ENCODE measurements around the gene CAMK1D. TPM values are rescaled to one million over a fixed set of nuclear protein-coding genes. Genes with fewer than 3 reads are reported as not detected.

The CAMK1D gene
- total RNA-seq, 2 donors from 2014 or later: 4.5 to 7.8 TPM

DNA sequence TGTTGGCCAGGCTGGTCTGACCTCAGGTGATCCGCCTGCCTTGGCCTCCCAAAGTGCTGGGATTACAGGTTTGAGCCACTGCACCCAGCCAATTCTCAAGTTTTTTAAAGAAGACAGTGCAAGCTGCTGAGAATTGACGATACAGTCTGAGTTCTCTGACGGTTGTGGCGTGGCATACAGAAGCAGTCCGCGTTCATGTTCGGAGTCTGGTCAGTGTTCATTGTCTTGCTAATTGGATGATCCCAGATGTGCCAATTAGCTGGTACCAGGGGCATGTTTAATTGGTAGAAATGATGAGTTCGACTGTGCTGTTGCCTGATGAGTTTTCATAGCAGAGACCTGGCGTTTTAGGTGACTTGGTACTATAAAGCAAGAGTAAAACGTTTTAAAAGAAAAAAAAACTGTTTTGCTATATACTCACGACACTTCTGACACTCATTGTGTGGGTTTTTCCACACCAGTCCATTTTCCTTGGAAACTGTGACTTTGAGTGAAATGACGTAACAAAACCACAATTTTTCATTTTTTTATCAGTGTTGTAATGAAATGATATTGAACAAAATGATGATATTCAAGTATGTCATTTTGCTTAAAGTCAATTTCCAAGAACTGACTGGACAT, 32.3 kb downstream of the CAMK1D start:
- 91 to 92% methylated on average over 11 of the region's 12 CpGs for WGBS, 2 experiments (ENCODE audit: insufficient coverage in 1 of 2, insufficient read length in 1 of 2)
- no peaks in the 10 kb centered on the region for H3K36me3 ChIP-seq (ENCODE audit: control insufficient read depth, insufficient read depth, low read length)
- no peaks in the 10 kb centered on the region for H3K27me3 ChIP-seq (ENCODE audit: control insufficient read depth, insufficient read depth, low read length, poor library complexity, severe bottlenecking)
- H3K9me3 ChIP-seq (ENCODE audit: control insufficient read depth, low read length): no peaks in the 10 kb centered on the region
- no peak overlapping the region for H3K4me3 Mint-ChIP-seq
- H3K27me3 Mint-ChIP-seq (ENCODE audit: insufficient read depth): no peaks in the 10 kb centered on the region
- no peaks in the 10 kb centered on the region for H3K9me3 Mint-ChIP-seq
- no peaks in the 10 kb centered on the region for H3K4me1 Mint-ChIP-seq
- no peak overlapping the region for H3K4me3 ChIP-seq (ENCODE audit: low read length)
- TF ChIP-seq, protein P1, sequence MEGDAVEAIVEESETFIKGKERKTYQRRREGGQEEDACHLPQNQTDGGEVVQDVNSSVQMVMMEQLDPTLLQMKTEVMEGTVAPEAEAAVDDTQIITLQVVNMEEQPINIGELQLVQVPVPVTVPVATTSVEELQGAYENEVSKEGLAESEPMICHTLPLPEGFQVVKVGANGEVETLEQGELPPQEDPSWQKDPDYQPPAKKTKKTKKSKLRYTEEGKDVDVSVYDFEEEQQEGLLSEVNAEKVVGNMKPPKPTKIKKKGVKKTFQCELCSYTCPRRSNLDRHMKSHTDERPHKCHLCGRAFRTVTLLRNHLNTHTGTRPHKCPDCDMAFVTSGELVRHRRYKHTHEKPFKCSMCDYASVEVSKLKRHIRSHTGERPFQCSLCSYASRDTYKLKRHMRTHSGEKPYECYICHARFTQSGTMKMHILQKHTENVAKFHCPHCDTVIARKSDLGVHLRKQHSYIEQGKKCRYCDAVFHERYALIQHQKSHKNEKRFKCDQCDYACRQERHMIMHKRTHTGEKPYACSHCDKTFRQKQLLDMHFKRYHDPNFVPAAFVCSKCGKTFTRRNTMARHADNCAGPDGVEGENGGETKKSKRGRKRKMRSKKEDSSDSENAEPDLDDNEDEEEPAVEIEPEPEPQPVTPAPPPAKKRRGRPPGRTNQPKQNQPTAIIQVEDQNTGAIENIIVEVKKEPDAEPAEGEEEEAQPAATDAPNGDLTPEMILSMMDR (conservative IDR thresholded peaks at IDR 0.05): no peak
- H3K4me1 ChIP-seq (ENCODE audit: control insufficient read depth, insufficient read depth, low read length): no peaks in the 10 kb centered on the region
- H3K27ac Mint-ChIP-seq: no peak overlapping the region
- no peak for DNase-seq
- no peaks in the 10 kb centered on the region for H3K36me3 Mint-ChIP-seq (ENCODE audit: low read depth)
- no peak overlapping the region for H3K27ac ChIP-seq (ENCODE audit: low read depth, low read length)
- H3K9ac ChIP-seq (ENCODE audit: extremely low read depth, low read length, poor library complexity, severe bottlenecking): no peak overlapping the region

- H3K4me1 Mint-ChIP-seq: no peaks in the 10 kb centered on the region
- Histone ChIP-seq H3K27ac (ENCODE audit: low read depth, low read length) (no peak overlapping the region), H3K36me3 (ENCODE audit: control insufficient read depth, insufficient read depth, low read length) (no peaks in the 10 kb centered on the region), H3K9ac (ENCODE audit: extremely low read depth, low read length, poor library complexity, severe bottlenecking) (no peak overlapping the region), H3K4me3 (ENCODE audit: low read length) (no peak overlapping the region), H3K27me3 (ENCODE audit: control insufficient read depth, insufficient read depth, low read length, poor library complexity, severe bottlenecking) (no peaks in the 10 kb centered on the region), H3K9me3 (ENCODE audit: control insufficient read depth, low read length) (no peaks in the 10 kb centered on the region), H3K4me1 (ENCODE audit: control insufficient read depth, insufficient read depth, low read length) (no peaks in the 10 kb centered on the region)
- no peak overlapping the region for H3K4me3 Mint-ChIP-seq
- DNase-seq: no peak
- 100% methylated on average over 1 of the region's 1 CpG; no CpG with 5 or more reads in 1 of the 2 experiments for WGBS, 2 experiments (ENCODE audit: insufficient coverage in 1 of 2, insufficient read length in 1 of 2)
- no peaks in the 10 kb centered on the region for H3K9me3 Mint-ChIP-seq
- H3K36me3 Mint-ChIP-seq (ENCODE audit: low read depth): no peaks in the 10 kb centered on the region
- no peaks in the 10 kb centered on the region for H3K27me3 Mint-ChIP-seq (ENCODE audit: insufficient read depth)
- no peak overlapping the region for H3K27ac Mint-ChIP-seq
- TF ChIP-seq, protein P1 (conservative IDR thresholded peaks at IDR 0.05): no peak
Observed at GRCh38 chr10:12382157-12382548, 32.8 kb downstream of the CAMK1D start.

DNA sequence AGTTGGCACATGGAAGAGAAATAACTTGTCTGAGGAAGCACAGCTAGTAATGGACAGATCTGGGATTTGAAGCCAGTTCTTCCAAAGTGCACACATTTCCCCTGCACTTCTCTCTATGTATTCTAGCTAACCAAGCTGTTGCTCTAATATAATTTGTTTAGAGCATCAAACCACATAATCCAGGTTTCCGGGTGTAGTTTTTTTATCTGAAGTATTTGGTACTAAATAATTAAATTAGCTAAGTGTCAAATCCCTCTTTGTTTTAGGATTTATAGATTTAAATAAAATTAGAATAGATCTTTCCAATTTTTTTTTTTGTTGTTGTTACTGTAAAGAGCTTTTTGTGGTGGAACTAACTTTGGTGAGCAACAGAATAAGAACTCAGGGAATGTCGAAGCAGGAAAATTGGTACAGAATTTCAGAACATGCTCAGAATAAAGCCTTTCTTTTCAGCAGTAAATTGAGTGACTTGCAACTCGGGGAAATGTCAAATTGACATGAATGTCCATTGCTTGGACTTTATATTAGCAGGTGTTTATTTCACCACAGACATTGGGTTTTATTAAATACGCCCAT, 33.7 kb downstream of the CAMK1D start:
- TF ChIP-seq, protein P1 (conservative IDR thresholded peaks at IDR 0.05): no peak

More for the DNA sequence above, 33.7 kb downstream of the CAMK1D start:
- Mint-ChIP-seq H3K27ac (no peak overlapping the region), H3K27me3 (ENCODE audit: insufficient read depth) (no peaks in the 10 kb centered on the region), H3K9me3 (no peaks in the 10 kb centered on the region), H3K36me3 (ENCODE audit: low read depth) (no peaks in the 10 kb centered on the region), H3K4me1 (no peaks in the 10 kb centered on the region), H3K4me3 (no peak overlapping the region)
- Histone ChIP-seq H3K9me3 (ENCODE audit: control insufficient read depth, low read length) (no peaks in the 10 kb centered on the region), H3K27ac (ENCODE audit: low read depth, low read length) (no peak overlapping the region), H3K27me3 (ENCODE audit: control insufficient read depth, insufficient read depth, low read length, poor library complexity, severe bottlenecking) (no peaks in the 10 kb centered on the region), H3K4me1 (ENCODE audit: control insufficient read depth, insufficient read depth, low read length) (no peaks in the 10 kb centered on the region), H3K4me3 (ENCODE audit: low read length) (no peak overlapping the region), H3K36me3 (ENCODE audit: control insufficient read depth, insufficient read depth, low read length) (no peaks in the 10 kb centered on the region), H3K9ac (ENCODE audit: extremely low read depth, low read length, poor library complexity, severe bottlenecking) (no peak overlapping the region)
- DNase-seq: no peak
- 87 to 94% methylated on average over 3 to 4 of the region's 4 CpGs for WGBS, 2 experiments (ENCODE audit: insufficient coverage in 1 of 2, insufficient read length in 1 of 2)

All from endodermal cell (in vitro differentiated cells).